Stimulated activated naive CD8-positive, alpha-beta T cell treated with anti-CD3 and anti-CD28 coated beads, Interleukin-15, Interleukin-2, amounts not matched to agents 100 U/mL and 50 U/mL, for 24 hours (primary cell): Measurements from ENCODE around the gene PARP15.
"Not testable (repeated sequence)": the region's sequence is repeated elsewhere in the genome, so short reads cannot be mapped to it uniquely, and the experiment has no call there.

Source experiments
- ATAC-seq: fragments of 150-1000 bp; cut with Tn5 transposase; one replicate; pipeline ENCODE4 v1.10.0; 2021
- DNase-seq: peaks from one replicate; pipeline ENCODE4 v3.0.0; 2021

The PARP15 gene

GRCh38 chr3:122665881-122666280 is 88.4 kb downstream of the PARP15 start:
- no peak for DNase-seq
- ATAC-seq = no peak

- peak; percentile 33 for DNase-seq
- peak; percentile 97 for ATAC-seq
Measured at GRCh38 chr3:122668930-122669730, 91.7 kb downstream of the PARP15 start.

DNA sequence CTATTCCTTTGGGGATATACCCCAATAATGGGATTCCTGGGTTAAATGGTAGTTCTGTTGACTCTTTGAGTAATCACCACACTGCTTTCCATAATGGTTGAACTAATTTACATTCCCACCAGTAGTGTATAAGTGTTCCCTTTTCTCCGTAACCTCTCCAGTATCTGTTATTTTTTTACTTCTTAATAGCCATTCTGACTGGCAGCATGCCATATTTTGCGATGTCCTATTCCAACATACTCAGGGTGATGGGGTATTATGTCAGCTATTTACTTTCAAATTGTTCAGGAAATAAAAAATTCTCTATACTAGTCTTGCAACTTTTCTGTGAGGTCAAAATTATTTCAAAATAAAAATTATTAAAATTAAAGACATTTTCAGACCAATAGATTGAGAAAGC is 94.1 kb downstream of the PARP15 start:
- ATAC-seq = no peak
- DNase-seq = no peak

- no peak for ATAC-seq
- no peak for DNase-seq
Measured at GRCh38 chr3:122674339-122674738, 96.9 kb downstream of the PARP15 start.

DNA sequence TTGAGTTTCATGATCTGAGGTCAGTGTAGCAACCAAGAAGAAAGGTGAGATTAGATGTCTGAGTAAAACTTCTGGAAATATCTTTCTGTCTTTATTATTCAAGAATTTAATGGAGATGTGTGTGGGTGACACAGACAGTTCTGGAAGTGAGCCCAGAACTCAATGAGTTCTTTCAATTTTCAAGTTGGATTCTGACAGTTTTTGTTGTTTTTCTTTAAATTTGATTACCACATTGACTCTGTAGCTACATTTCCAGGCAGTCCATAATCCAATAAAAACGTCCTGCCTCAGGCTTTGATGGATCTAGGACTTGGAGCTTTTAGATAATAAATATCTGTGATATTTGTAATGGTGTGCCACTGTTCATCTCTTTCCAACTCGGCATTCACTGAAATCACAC is 99.3 kb downstream of the PARP15 start:
- DNase-seq = no peak
- no peak for ATAC-seq

DNA sequence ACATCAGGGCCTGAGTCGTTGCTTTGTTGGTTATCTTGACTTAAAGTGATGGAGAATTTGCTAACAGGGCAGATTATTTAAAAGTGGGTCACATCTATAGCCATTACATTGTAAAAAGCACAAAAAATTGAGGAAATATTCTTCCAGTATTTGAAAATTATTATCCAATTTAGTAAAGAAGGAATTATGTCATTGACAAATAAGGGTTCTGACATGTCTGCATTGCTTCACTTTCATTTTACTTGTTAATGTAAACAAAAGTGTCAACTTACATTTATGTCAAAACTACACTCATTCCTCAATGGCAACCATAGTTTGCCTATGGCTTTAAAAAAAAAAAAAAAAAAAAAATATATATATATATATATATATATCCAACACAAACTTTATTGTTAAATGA is 99.8 kb downstream of the PARP15 start:
- DNase-seq = no peak
- no peak for ATAC-seq

GRCh38 chr3:122678506-122678905 is 101.1 kb downstream of the PARP15 start:
- DNase-seq (no peak), ATAC-seq (no peak)

GRCh38 chr3:122679085-122679881 is 101.8 kb downstream of the PARP15 start:
- DNase-seq (peak; percentile 86), ATAC-seq (peak; percentile 68)

DNA sequence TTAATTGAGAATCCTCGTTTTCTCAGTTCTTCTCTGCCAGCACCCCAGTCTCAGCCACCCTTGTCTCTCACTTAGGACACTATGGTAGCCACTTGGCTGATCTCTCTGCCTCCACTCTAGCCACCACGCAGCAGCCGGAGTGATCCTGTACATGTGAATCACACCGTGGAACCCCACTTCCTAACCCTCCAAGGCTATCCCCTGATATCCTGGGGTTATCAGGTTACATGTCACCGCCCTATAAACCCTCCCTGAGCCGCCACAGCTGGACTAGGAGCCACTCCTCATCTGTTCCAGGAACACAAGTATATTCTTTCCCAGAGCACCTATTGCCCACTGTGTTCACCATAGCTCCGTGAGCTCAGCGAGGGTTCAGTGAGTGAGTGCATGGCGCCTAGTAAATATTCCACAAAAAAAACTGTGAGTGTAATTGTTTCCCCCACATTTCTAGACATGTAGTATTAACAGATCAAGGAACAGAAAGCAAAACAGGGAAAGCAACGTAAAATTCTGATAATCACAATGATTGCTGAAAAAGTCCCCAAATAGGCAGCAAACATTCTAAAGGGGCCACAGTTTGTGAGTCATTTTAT is 102.5 kb downstream of the PARP15 start:
- peak; percentile 15 for ATAC-seq
- peak; percentile 30 for DNase-seq

DNA sequence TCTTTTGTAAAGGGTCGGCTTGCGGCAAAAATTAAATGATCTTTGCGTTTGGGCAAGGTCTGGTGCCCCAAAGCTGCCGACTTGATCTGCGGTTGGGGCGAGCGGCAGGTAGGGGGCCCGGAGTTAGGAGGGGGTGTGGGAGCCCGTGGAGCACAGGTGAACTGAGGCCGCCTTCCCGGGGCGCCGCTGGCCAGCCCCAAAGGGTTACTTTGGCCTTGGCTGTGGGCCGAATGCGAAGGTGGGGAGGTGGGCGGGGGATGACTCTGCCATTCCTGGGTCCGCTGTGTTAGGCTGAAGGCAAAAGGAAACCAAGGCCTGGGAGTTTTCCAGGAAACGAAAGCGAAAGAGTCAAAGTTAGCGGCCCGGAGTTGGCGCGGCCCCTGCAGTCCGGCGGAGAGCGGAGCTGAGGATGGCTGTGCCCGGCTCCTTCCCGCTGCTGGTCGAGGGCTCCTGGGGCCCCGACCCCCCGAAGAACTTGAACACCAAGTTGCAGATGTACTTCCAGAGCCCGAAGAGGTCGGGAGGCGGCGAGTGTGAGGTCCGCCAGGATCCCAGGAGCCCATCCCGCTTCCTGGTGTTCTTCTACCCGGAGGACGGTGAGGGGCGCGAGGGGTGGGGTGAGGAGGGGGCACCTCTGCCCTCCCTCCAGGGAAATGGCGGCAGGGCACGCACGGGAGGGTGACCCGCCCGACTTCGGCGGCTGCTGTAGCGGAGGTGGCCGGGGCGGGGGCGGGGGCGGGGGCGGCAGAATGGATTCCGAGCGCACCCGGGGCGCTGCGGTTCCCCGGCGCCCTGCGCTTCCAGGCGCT is 103.2 kb downstream of the PARP15 start, which contains the start of gene PARP14:
Gene PARP14 (plus strand): TSS at position 365 of the 809 bp plus-strand sequence. CDS start 45 bp downstream, at position 410.
- peak; percentile 54 for ATAC-seq
- peak; percentile 66 for DNase-seq

DNA sequence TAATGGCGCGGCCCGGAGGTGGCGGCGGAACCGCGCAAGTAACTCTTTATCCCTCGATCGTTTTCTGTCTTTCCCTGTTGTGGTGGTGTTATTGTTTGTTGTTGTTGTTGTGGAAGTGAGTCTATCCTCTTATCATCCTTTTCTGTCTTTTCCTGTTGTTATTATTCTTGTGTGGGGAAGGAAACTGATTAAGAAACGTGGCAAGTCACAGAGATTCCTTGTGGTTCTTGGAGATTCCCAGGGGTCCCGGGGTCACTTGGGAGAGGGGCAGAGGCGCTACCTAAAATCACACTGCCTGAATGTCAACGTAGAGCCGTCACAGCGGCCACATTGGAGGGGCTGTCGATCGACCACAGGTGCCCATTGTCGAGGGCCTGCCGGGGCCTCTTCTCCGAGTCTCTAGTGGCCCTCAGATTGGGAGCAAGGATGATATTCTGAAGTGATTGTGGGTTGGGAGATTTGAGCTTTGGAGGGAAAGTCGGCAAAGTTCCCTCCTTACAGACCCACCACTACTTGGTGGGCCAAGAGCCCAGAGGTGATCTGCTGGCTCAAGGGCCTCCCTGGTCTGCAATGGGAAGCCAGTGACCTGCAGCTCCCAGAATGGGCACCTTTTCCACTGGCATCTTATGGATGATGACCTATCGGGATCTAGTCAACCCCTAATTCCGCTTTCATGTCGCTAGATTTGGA is 104.0 kb downstream of the PARP15 start:
- ATAC-seq = no peak
- DNase-seq = no peak

GRCh38 chr3:122681974-122682409 is 104.5 kb downstream of the PARP15 start:
- DNase-seq (no peak), ATAC-seq (no peak)

DNA sequence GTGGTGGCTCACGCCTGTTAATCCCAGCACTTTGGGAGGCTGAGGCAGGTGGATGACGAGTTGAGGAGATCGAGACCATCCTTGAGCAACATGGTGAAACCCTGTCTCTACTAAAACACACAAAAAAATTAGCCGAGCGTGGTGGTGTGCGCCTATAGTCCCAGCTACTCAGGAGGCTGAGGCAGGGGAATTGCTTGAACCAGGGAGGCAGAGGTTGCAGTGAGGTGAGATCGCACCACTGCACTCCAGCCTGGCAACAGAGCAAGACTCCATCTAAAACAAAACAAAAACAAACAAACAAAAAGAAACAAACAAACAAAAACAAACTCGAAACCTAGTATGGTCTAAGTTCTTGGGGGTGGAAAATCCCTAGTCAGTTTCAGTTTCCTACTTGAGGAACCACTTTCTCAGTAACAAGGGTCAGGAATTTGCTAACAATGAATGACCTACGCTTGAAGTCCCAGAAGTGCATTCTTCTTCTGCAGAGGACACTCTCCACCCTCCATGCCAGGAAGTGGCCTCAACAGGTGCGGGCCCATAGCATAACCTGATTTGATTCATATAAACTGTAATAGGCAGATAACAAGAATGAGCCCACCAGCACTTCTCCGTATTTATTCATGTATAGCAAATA is 105.4 kb downstream of the PARP15 start:
- not testable (repeated sequence) for DNase-seq, ATAC-seq

- no peak for DNase-seq
- no peak for ATAC-seq
Measured at GRCh38 chr3:122687298-122687697, 109.8 kb downstream of the PARP15 start.
